DMS53 treated with DMSO at 0.1 percent for 48 hours (cell line): ENCODE measurements around the gene ITPR2.
"Not testable (repeated sequence)": the region's sequence is repeated elsewhere in the genome, so short reads cannot be mapped to it uniquely, and the experiment has no call there.

ENCODE experiments used
- DNase-seq: peaks from one replicate; lab custom pipeline; 2025; ENCODE audit not compliant: unreplicated experiment; lab: John Stamatoyannopoulos, UW

ITPR2 gene

GRCh38 chr12:26791301-26791791 is 41.6 kb downstream of the ITPR2 start:
- DNase-seq, result no peak

DNA sequence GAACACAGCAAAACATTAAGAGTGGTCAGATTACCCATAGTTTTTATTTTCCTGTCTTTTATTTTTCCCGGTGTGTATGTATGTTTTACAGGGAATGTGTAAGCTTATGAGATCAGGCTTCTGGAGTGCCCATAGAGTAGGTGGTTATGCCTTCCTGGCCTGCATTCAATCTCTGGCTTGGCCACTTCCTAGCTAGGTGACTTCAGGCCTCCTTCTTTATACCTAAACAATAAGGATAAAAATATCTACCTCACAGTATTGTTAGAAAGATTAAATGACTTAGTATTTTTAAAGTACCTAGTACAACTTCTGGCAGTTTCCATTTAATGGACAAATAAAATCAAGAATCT is 42.4 kb downstream of the ITPR2 start:
- peak; percentile 58 for DNase-seq

DNA sequence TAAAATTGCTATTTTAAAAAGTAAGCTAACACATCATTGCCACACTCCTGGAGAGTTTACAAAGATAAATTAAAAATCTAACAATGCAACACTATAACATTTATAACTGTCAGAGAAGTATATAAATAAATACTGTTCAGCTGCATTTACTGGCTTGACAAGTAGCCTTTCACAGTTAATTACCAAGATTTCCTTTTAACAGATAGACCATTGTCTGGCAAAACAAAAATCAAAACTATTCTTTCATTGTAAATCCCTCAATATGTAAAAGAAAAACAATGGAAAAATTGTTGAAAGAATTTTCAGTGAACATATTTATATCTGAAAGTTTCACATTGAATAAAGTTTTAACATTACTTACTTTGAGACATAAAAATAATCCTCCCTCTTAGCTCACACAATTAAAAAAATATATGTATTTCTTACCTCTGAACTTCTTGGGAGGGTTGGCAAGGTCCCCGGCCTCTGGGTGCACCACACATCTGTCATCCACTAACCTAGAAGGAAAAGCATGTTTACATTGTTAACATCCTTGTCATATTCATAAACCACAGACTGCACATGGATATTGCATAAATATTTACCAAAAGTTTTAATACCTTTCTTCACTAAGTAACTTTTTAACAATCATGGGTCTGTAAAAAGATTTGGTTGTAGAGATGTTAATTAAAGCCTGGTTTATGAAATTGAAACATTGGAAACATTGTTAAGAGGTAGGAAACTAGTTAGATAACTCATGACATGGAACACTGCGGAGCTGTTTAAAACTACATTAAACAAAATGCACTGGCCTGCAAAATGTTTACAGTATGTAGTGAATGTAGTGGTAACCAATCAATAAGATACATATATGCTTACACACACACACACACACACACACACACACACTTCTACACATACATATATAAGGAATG is 43.0 kb downstream of the ITPR2 start:
- DNase-seq, result peak; percentile 38

DNA sequence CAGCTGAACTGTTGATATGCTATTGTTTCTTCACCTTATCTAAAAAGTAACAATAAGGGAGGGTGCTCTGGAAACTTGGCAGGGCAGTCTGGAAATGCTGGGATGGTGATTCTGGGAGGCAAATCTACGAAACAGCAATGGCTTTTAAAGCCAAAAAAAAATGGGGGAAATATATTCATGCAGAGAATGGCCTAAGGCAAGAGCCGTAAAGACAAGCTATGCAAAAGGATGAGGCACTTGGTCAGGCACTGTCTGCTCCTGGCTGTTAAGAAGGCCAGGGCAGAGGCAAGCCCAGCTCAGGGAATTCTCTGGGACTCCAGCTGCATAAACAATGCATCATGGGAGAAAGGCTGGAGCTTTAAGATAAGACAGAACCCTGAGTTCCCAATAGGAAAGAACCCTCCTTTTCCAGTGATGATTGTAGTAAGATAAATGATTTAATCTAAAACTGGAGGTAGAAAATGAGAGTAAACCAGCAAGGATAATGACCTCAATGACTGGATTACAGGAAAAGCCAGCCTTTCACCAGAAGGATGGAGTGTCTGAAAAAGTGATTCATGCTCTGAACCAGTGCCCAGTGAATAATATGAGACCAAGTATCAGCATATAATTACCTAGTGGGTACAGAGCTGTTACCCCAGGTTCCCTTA is 46.0 kb downstream of the ITPR2 start:
- DNase-seq, result no peak

GRCh38 chr12:26786491-26786864 is 46.5 kb downstream of the ITPR2 start:
- no peak for DNase-seq

GRCh38 chr12:26783816-26784379 is 49.1 kb downstream of the ITPR2 start:
- DNase-seq, result not testable (repeated sequence)

GRCh38 chr12:26783131-26783526 is 49.9 kb downstream of the ITPR2 start:
- no peak for DNase-seq

- no peak for DNase-seq
Measured at GRCh38 chr12:26782372-26783130, 50.4 kb downstream of the ITPR2 start.

- DNase-seq, result not testable (repeated sequence)
Measured at GRCh38 chr12:26780656-26781055, 52.3 kb downstream of the ITPR2 start.

- DNase-seq, result not testable (repeated sequence)
Measured at GRCh38 chr12:26778173-26778775, 54.7 kb downstream of the ITPR2 start.

DNA sequence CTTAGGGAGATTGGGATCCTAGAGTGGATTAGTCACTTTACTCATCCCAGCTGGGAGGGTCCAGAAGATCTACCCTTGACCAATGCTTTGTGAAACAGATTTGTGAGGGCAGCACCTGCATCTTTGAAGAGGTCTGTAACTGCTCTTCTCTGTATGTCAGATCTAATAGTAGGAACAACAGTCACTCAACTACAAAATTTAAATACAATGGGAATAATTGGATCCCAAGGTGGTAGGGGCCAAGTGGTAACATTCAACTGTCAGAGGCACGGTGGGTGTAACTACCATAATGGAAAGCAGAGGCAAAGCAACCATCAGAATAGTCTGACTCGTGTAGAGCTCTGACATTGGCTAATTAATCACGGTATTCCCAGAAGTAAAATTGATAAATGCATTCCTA is 55.8 kb downstream of the ITPR2 start:
- DNase-seq, result no peak

DNA sequence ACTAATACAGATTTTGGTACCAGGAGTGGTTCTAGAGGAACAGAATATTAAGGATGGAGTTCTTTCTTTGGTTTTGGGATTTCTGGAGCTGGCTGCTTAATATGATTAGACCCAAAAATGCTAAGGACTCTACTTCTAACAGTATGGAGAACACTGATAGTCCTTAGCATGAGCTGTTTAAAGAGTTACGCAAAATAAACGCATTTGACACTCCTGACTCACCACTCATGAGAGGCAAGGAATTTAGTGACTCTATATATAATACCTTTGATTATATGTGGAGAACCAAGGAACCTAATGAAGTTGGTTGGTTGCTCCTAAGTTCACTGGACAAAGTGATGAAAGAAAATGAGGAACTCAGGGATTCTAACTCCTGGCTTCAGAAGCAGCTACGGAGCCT is 57.0 kb downstream of the ITPR2 start:
- peak; percentile 25 for DNase-seq

DNA sequence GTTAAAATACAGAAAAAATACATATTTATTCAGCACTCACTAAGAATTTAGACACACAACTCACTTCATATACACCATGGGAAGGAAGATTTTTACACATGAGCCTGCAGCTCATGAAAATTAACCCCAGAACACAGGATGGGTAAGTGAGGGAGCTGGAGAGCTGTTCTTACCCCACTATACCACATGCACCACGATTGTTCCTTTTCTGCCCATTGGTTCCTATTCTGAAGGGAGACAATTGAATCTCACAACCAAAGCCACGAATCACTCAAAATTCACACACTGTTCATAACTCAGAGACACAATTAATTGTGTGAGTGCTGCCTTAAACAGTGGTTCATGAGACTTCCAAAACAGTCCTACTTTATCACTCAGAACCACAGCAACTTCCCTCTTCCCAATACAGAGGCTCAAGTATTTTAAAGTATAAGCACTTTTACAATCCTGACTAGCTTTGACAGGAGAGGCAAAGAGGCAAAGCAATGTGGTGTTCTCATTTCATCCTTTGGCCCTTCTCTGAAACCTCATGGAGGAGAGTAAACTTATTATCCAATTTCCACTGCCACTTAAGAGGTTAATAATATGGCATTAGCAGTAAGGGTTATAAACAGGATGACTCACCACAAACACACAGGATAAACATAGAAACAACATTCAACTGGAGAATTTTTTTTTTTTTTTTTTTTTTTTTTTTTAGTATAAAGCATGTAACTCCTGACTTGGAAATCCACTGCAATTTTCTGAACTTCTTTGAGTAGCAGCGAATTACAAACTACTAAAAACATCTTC is 59.5 kb downstream of the ITPR2 start:
- DNase-seq, result peak; percentile 84

GRCh38 chr12:26771861-26772260 is 61.1 kb downstream of the ITPR2 start:
- no peak for DNase-seq

GRCh38 chr12:26770239-26771070 is 62.5 kb downstream of the ITPR2 start:
- DNase-seq, result no peak

DNA sequence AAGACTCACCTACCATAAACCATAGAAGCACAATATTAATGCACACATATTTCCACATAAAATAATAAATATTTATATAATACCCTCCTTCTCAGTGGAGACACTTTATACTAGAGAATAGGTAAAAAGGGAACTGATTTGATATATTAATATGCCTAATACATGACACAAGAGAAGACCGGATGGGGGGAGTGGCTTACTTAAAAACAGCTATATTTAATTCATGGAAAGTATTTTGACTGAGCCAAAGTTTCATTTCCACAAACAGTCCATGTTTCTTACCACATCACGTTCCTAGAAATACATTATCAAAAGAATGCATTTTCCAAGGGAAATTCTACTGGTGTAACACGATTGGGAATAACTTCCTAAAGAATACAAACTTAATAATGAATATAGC is 63.4 kb downstream of the ITPR2 start:
- DNase-seq, result no peak

GRCh38 chr12:26768611-26769603 is 64.1 kb downstream of the ITPR2 start:
- peak; percentile 99 for DNase-seq

GRCh38 chr12:26767865-26768264 is 65.1 kb downstream of the ITPR2 start:
- no peak for DNase-seq
